ENCODE data around the gene DPP3.
"Not testable (repeated sequence)": the region's sequence is repeated elsewhere in the genome, so short reads cannot be mapped to it uniquely, and the experiment has no call there.

Gene DPP3

GRCh38 chr11:66480117-66480938 is at the start of gene DPP3:
TSS of gene DPP3 (plus strand) at chr11:66480434. CDS start at chr11:66482201, 1,767 bp downstream.
- DNase-seq = peak; percentile 96

GRCh38 chr11:66431287-66431686 is 48.9 kb upstream of the DPP3 start:
- not testable (repeated sequence) for DNase-seq

GRCh38 chr11:66431871-66432329 is 48.3 kb upstream of the DPP3 start:
- DNase-seq = not testable (repeated sequence)

GRCh38 chr11:66432597-66432996 is 47.6 kb upstream of the DPP3 start:
- no peak for DNase-seq

GRCh38 chr11:66437979-66438503 is 42.2 kb upstream of the DPP3 start:
- no peak for DNase-seq

- peak; percentile 86 for DNase-seq
Measured at GRCh38 chr11:66438504-66439466, 41.4 kb upstream of the DPP3 start, which contains the start of gene MRPL11. TSS of gene MRPL11 (minus strand) at chr11:66438848. CDS start at chr11:66438754, 94 bp downstream.

GRCh38 chr11:66440101-66440939 is 39.9 kb upstream of the DPP3 start:
- DNase-seq = not testable (repeated sequence)

GRCh38 chr11:66440940-66441282 is 39.3 kb upstream of the DPP3 start:
- not testable (repeated sequence) for DNase-seq

- no peak for DNase-seq
Measured at GRCh38 chr11:66443602-66444001, 36.6 kb upstream of the DPP3 start.

- no peak for DNase-seq
Measured at GRCh38 chr11:66447012-66447411, 33.2 kb upstream of the DPP3 start.

GRCh38 chr11:66448523-66448922 is 31.7 kb upstream of the DPP3 start:
- DNase-seq = no peak

GRCh38 chr11:66450560-66450959 is 29.7 kb upstream of the DPP3 start:
- no peak for DNase-seq

GRCh38 chr11:66451663-66452062 is 28.6 kb upstream of the DPP3 start:
- DNase-seq = no peak

GRCh38 chr11:66454247-66454646 is 26.0 kb upstream of the DPP3 start:
- DNase-seq = peak; percentile 20

GRCh38 chr11:66454828-66455227 is 25.4 kb upstream of the DPP3 start:
- no peak for DNase-seq

- DNase-seq = no peak
Measured at GRCh38 chr11:66457826-66458225, 22.4 kb upstream of the DPP3 start.

- no peak for DNase-seq
Measured at GRCh38 chr11:66459138-66459778, 21.0 kb upstream of the DPP3 start.

- DNase-seq = no peak
Measured at GRCh38 chr11:66462010-66462409, 18.2 kb upstream of the DPP3 start.

GRCh38 chr11:66462911-66463310 is 17.3 kb upstream of the DPP3 start:
- DNase-seq = no peak

GRCh38 chr11:66464116-66464515 is 16.1 kb upstream of the DPP3 start:
- DNase-seq = not testable (repeated sequence)

- DNase-seq = no peak
Measured at GRCh38 chr11:66464916-66465315, 15.3 kb upstream of the DPP3 start.

Data from NCI-H226 (cell line).